Panc1 (cell line): ENCODE measurements around the gene SSUH2.

Experiments used
- CTCF ChIP-seq: fragments of 450-650 bp; IDR thresholded peaks from 2 replicates; pipeline ENCODE4 v1.5.1; 2017; ENCODE audit warnings: mild to moderate bottlenecking
- POLR2AphosphoS5 ChIP-seq: IDR thresholded peaks from 2 replicates; pipeline ENCODE4 v1.6.1; 2012; ENCODE audit warnings: mild to moderate bottlenecking, low read depth, low read length, moderate library complexity
- REST ChIP-seq, 2 experiments: IDR thresholded peaks; 2 replicates each; pipeline ENCODE4 v1.6.1; 2011 to 2012; ENCODE audit warnings: low read depth in 2 of 2, control low read depth in 1 of 2, low read length in 1 of 2, mild to moderate bottlenecking in 1 of 2, moderate library complexity in 1 of 2; ENCODE audit not compliant: insufficient read depth in 1 of 2
- SIN3A ChIP-seq: IDR thresholded peaks from 2 replicates; pipeline ENCODE4 v1.6.1; 2012; ENCODE audit warnings: low read depth, mild to moderate bottlenecking, low read length, moderate library complexity, borderline replicate concordance; ENCODE audit not compliant: insufficient read depth
- TCF7L2 ChIP-seq: IDR thresholded peaks from 2 replicates; pipeline ENCODE4 v1.6.1; 2011; ENCODE audit warnings: mild to moderate bottlenecking, low read depth, low read length, inconsistent platforms

GRCh38 chr3:8668216-8668615 is 23.6 kb upstream of the SSUH2 start:
- TF ChIP-seq CTCF: no peak
- TF ChIP-seq POLR2AphosphoS5: no peak
- no peak for TF ChIP-seq TCF7L2
- no peak for TF ChIP-seq REST (IDR thresholded peaks at IDR 0.05; ENCODE audit: insufficient read depth in 1 of 2, low read depth in 2 of 2, low read length in 1 of 2)
- TF ChIP-seq SIN3A: no peak
